ENCODE data around the gene TXNRD2.

- TF ChIP-seq POLR2AphosphoS5 (IDR thresholded peaks at IDR 0.05; ENCODE audit: low read depth, low read length) (no peak), POLR2A (IDR thresholded peaks at IDR 0.05; ENCODE audit: low read depth, low read length) (no peak)
Observed at GRCh38 chr22:19837915-19838314, 103.7 kb downstream of the TXNRD2 start.
